Cardiac muscle cell (in vitro differentiated cells and primary cell): Measurements from ENCODE around the gene APBB2. TPM values are rescaled to one million over a fixed set of nuclear protein-coding genes. Genes with fewer than 3 reads are reported as not detected.
A peak's percentile ranks its signal among the peaks of the same experiment; 100 is the strongest.
"Not testable (repeated sequence)": the region's sequence is repeated elsewhere in the genome, so short reads cannot be mapped to it uniquely, and the experiment has no call there.

Experiments
- DNase-seq, 2 donors: peaks; one replicate each; pipeline versions ENCODE4 v3.0.0 to v3.0.0-alpha.2; 2010 to 2017; ENCODE audit warnings: low read depth in 1 of 2, low spot score in 1 of 2
- H3K27ac ChIP-seq: fragments of 200-600 bp; sonication (generic); 2 replicates; pipeline ENCODE4 v1.5.1; 2016
- H3K27me3 ChIP-seq: fragments of 200-600 bp; sonication (generic); 2 replicates; pipeline ENCODE4 v1.6.0; 2016; ENCODE audit warnings: control low read depth
- H3K36me3 ChIP-seq: fragments of 200-600 bp; sonication (generic); 2 replicates; pipeline ENCODE4 v1.5.1; 2016; ENCODE audit warnings: control low read depth
- H3K4me1 ChIP-seq: fragments of 200-600 bp; sonication (generic); 2 replicates; pipeline ENCODE4 v1.8.1; 2017; ENCODE audit warnings: low read depth, mild to moderate bottlenecking, mixed run types
- H3K4me3 ChIP-seq: fragments of 200-600 bp; sonication (generic); 2 replicates; pipeline ENCODE4 v1.5.1; 2016; ENCODE audit warnings: mild to moderate bottlenecking
- H3K9me3 ChIP-seq: fragments of 200-600 bp; sonication (generic); 2 replicates; pipeline ENCODE4 v1.5.1; 2017; ENCODE audit warnings: low read depth, mild to moderate bottlenecking, control low read depth
- polyA plus RNA-seq: library from polyadenylated mRNA; unstranded; fragments of >200 nt; fragmentation: Nextera tagmentation; extraction: Ambion mirVana; gene quantifications from 2 replicates; pipeline ENCODE4 v1.2.1, GENCODE V29; 2016
- total RNA-seq: library from RNA; depleted of rRNA; stranded (reverse); fragments of >200 nt; gene quantifications from 2 replicates; pipeline ENCODE4 v1.2.3, GENCODE V29; 2016
- TF ChIP-seq, protein P1 (sequence below): IDR thresholded peaks from 2 replicates; pipeline ENCODE4 v1.5.1; 2012; ENCODE audit warnings: low read depth, mild to moderate bottlenecking, low read length

APBB2 gene
- total and polyA plus RNA-seq, 2 experiments from 2014 or later: 4.6 to 14.9 TPM

GRCh38 chr4:40927074-40927473 is 287.3 kb downstream of the APBB2 start:
- no peak for DNase-seq
- H3K27ac ChIP-seq: no peak overlapping the region
- H3K27me3 ChIP-seq: no peaks in the 10 kb centered on the region
- no peaks in the 10 kb centered on the region for H3K36me3 ChIP-seq
- TF ChIP-seq, protein P1, sequence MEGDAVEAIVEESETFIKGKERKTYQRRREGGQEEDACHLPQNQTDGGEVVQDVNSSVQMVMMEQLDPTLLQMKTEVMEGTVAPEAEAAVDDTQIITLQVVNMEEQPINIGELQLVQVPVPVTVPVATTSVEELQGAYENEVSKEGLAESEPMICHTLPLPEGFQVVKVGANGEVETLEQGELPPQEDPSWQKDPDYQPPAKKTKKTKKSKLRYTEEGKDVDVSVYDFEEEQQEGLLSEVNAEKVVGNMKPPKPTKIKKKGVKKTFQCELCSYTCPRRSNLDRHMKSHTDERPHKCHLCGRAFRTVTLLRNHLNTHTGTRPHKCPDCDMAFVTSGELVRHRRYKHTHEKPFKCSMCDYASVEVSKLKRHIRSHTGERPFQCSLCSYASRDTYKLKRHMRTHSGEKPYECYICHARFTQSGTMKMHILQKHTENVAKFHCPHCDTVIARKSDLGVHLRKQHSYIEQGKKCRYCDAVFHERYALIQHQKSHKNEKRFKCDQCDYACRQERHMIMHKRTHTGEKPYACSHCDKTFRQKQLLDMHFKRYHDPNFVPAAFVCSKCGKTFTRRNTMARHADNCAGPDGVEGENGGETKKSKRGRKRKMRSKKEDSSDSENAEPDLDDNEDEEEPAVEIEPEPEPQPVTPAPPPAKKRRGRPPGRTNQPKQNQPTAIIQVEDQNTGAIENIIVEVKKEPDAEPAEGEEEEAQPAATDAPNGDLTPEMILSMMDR: no peak
- H3K9me3 ChIP-seq: no peaks in the 10 kb centered on the region
- no peak overlapping the region for H3K4me3 ChIP-seq
- H3K4me1 ChIP-seq: no peaks in the 10 kb centered on the region

GRCh38 chr4:40924793-40925117 is 289.6 kb downstream of the APBB2 start:
- no peak for DNase-seq
- H3K4me3 ChIP-seq: no peak overlapping the region
- H3K36me3 ChIP-seq: no peaks in the 10 kb centered on the region
- TF ChIP-seq, protein P1: no peak
- H3K27me3 ChIP-seq: no peaks in the 10 kb centered on the region
- no peak overlapping the region for H3K27ac ChIP-seq
- H3K9me3 ChIP-seq: no peaks in the 10 kb centered on the region
- no peaks in the 10 kb centered on the region for H3K4me1 ChIP-seq

DNA sequence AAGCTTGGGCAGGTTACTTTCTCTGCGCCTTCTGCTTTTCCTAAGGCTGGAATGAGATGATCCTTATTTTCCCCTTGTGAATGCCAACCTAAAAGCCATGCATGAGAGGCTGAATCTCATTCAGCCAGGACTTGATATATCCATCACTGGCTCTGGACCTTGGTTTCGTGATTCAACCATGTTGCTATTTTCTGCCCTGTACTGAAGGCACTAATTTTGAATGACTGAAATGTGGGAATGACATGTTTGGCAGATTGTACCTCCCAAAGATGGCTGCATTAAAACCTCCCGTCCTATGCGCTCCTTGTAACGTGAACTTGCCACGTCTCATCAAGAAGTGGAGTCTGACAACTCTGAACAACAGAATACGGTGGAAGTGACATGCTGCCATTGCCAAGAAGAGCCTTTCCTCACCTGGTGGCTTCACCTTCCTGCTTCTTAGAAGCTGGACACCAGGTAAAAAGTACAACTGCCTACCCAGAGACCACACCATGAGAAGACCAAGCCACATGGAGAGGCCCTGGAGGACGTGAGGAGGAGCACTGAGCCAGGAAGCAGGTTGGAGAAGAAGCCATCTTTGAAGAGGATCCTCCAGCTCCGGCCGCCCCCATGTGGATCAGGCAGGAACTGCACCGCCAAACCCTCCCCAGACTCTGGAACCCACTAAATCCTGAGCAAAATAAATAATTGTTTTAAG is 290.1 kb downstream of the APBB2 start:
- TF ChIP-seq, protein P1: peak; percentile 96
- H3K9me3 ChIP-seq: no peaks in the 10 kb centered on the region
- no peaks in the 10 kb centered on the region for H3K27me3 ChIP-seq
- no peaks in the 10 kb centered on the region for H3K4me1 ChIP-seq
- DNase-seq: peak; percentile 58 to 64
- no peak overlapping the region for H3K4me3 ChIP-seq
- H3K27ac ChIP-seq: no peak overlapping the region
- H3K36me3 ChIP-seq: no peaks in the 10 kb centered on the region

DNA sequence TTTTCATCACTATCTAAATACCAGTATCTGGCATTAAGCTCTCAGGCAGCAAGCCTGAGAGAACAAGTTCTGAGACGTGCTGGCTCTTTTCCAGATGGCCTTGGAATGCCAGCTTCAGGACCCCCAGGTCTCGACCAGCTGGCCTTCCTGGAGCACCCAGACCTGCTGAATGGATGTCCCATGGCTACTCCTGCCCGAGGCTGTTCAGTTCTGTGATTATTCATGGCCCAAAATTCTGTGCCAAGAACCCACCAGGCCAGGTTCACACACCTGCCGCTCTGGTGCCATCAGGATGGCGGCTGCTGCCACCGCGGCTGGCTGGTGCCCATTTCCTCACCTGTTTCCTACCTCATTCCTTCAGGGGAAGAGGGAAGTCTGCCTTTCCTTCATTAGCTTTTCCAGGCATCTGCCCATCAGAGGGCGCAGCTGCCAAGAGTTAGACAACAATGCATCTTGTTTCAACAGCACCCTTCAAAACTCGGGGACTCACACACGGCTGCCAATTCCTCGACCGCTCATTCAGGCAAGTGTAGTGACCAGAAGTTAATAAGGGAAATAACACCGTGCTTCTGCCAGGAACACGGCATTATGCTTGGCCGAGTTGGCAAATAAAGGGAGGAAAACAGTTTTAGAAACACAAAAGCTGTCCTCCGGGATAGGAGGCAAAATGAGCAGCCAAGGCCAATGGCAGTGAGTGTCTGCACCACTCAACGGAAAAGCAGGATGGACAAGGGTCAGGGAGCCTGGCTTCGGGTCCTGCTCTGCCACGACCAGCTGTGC is 290.8 kb downstream of the APBB2 start:
- DNase-seq: no peak
- TF ChIP-seq, protein P1: no peak
- Histone ChIP-seq H3K9me3 (no peaks in the 10 kb centered on the region), H3K36me3 (no peaks in the 10 kb centered on the region), H3K4me3 (no peak overlapping the region), H3K4me1 (no peaks in the 10 kb centered on the region), H3K27ac (no peak overlapping the region), H3K27me3 (no peaks in the 10 kb centered on the region)

DNA sequence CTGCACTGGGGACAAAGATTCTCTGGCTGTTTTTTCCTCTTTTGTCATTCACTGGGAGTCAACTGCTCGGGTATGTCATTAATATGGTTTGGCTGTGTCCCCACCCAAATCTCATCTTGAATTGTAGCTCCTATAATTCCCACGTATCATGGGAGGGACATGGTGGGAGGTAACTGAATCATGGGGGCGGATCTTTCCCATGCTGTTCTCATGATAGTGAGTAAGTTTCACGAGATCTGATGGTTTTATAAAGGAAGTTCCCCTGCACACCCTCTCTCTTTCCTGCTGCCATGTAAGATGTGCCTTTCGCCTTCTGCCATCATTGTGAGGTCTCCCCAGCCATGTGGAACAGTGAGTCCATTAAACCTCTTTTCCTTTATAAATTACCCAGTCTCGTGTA is 294.4 kb downstream of the APBB2 start:
- not testable (repeated sequence) for H3K4me3 ChIP-seq, DNase-seq, H3K36me3 ChIP-seq, H3K4me1 ChIP-seq, H3K9me3 ChIP-seq, H3K27me3 ChIP-seq, H3K27ac ChIP-seq

DNA sequence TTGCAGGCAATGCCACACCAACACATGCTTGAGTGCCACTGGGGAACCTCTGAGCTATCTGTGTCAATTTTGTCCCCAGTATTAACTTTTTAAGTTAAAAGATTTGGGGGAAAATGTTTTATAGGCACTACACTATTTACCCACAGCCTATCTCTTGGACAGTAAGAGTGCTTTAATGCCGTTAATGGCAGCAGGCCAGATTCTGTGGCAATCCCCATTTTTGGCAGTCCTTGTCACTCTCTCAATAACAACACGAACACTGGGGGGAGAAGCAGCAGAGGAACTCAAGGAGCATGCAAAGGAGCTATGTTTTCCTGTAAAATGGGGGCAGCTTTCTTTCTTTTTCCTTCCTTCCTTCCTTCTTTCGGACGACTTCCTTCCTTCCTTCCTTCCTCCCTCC is 296.0 kb downstream of the APBB2 start:
- Histone ChIP-seq H3K4me1 (no peaks in the 10 kb centered on the region), H3K27ac (no peak overlapping the region), H3K9me3 (no peaks in the 10 kb centered on the region), H3K4me3 (no peak overlapping the region), H3K36me3 (no peaks in the 10 kb centered on the region), H3K27me3 (no peaks in the 10 kb centered on the region)
- DNase-seq: peak in 1 of 2 donors; percentile 92
- TF ChIP-seq, protein P1: no peak
